Breast epithelium (tissue), 3 donors: ENCODE results near the gene PIP5KL1.

Source experiments
- CTCF ChIP-seq, 3 donors: fragments of 450-650 bp; IDR thresholded peaks; one replicate each; pipeline ENCODE4 v1.5.1; 2016 to 2017; ENCODE audit warnings: antibody characterized with exemption in 3 of 3, mild to moderate bottlenecking in 3 of 3, moderate library complexity in 3 of 3
- POLR2A ChIP-seq: fragments of 450-650 bp; IDR thresholded peaks from one replicate; pipeline ENCODE4 v1.6.1; 2016; ENCODE audit warnings: antibody characterized with exemption, mild to moderate bottlenecking, moderate library complexity
- POLR2AphosphoS5 ChIP-seq, 3 donors: sonication (generic); formaldehyde crosslinking; IDR thresholded peaks; one replicate each; pipeline ENCODE4 v1.6.1; 2017; ENCODE audit warnings: antibody characterized with exemption in 3 of 3

GRCh38 chr9:127872369-127873222 lies 58.0 kb downstream of the PIP5KL1 start:
- TF ChIP-seq POLR2A (no peak), CTCF (IDR thresholded peaks at IDR 0.05) (no peak), POLR2AphosphoS5 (IDR thresholded peaks at IDR 0.05) (no peak)
